NK-92 treated with Interleukin-12 subunit alpha and Interleukin-12 subunit beta, amount 100 ng/mL, for 24 hours (cell line): ENCODE measurements around the gene C9orf152.

Experiments used
- DNase-seq: peaks from one replicate; lab custom pipeline; 2025; lab: John Stamatoyannopoulos, UW

The C9orf152 gene

DNA sequence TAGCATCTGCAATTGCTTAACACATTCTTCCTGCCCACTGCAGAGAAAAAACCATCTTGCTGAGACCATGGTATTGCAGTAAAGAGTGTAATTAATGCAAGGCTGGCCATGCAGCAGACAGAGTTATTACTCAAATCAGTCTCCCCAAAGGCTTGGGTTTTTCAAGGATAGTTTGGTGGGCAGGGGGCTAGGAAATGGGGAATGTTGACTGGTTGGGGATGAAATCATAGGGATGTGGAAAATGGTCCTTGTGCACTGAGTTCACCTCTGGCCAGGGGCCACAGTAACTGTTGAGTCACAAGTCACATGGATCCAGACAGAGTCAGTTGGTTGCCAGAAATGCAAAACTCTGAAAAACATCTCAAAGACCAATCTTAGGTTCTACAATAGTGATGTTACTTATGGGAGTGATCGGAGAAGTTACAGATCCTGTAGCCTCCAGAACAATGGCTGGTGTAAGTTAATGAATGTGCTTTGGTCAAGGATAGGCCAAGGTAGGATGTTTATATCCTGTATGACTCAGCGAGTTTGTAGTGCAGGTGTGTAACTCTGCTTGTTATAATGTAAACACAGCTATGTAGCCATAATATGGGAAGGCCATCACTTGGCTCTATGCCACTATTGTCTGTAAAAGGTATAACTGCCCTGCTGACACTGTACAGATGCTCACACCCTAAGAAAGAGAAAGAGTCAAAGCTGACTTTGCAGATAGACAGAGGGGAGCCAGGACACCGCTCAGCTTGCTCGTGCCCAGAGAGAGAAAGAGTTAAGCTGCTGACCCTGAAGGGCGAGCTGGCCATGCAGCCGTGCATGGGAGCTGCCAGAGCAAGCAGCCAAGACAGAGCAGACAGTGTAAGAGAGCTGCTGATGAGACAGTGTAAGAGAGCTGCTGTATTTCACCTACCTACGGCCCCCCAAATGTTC, 27.2 kb downstream of the C9orf152 start:
- no peak for DNase-seq

GRCh38 chr9:110179734-110180133, 28.2 kb downstream of the C9orf152 start:
- DNase-seq: no peak

- DNase-seq: no peak
These were observed 29.7 kb downstream of the C9orf152 start for GRCh38 chr9:110178281-110178680.

DNA sequence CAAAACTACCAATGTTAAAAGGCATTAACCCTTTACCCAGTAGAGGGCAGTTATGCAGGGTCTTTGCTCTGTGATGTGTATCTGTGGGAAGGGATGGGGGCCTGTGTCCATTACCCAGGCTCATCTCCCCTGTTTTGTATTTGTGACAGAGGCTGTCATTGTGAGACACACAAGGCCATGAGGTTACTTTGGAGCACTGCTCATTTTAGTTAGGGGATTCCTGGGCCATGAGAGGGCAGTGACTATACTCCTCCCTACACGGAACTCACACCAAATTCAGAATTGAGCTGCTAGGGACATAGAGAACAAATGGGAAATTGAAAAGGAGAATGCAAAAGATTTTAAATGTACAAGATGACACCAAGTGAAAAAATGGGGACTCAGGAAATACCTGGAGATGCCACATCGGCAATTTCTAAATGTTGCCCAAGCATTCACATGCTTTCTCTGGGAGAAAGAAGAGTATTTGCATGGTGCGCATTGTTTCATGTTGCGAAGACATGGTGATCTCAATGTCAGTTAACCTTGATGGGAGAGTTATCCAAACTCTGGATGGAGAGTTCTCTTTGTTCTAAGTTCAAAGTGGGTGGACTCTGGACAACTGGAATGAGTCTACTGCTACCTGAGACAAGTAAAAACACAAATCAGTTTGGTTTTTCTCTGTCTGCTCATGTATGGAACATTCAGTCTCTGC, 32.5 kb downstream of the C9orf152 start:
- DNase-seq: no peak

- no peak for DNase-seq
These were observed 34.7 kb downstream of the C9orf152 start for GRCh38 chr9:110173322-110173642.

DNA sequence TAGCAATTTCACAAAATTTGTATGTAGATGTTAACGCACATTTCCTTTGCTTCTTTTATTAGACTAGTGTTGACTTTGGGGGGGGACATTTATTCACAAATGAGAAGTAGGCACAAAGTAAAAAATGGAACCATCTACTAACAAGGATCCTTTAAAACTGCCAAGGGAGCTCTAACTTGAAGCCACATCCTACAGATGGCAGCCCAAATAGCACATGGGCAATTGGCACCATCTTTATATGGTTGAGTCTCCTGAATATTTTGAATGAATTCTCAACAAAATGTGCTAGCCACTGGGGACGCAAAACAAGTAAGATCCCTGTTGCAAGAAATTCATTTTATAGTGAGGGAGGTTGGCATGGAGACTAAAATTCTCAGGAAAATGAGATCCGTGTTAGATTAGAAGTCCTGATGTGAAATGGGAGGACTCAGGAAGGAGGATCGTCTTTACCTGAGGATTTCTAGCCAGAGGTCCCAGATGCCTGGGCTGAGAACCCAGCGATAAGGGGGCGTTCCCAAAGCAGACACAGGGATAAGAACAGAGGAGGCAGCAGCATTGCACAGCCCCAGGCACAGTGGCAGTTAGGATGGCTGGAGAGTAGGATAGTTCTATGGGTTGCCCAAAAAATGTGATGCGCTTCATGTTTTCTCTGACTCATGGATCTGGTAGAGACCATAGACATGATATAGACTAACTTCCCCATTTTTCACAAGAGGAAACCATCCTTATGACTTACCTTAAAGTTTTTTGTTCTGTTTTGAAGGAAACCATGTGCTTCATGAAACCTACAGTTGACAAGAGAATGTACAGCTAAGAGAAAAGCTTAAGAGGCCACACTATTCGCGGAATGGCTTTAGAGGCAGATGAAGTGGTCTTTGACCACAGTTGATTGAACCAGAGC, 37.4 kb downstream of the C9orf152 start:
- no peak for DNase-seq

- DNase-seq: no peak
These were observed 39.5 kb downstream of the C9orf152 start for GRCh38 chr9:110168486-110168885.

GRCh38 chr9:110161940-110162339, 46.0 kb downstream of the C9orf152 start:
- no peak for DNase-seq

DNA sequence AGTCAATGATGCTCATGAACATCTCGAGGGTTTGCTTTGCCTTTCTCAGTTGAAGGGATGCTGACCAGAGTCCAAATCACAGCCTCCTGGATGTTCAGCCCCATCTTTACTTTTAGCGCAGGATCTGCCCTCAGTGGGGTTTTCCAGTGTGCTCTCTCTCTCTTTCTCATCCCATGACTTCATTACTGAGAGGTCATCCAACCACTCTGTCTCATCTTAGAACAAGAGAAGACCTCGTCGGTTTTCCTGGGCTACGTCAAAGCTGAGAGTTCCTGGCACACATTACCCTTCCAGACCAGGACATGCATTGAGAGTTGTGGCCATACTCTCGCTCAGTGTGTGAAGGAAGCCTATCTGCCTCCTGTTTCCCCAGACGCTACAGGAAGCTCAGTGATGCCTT, 47.3 kb downstream of the C9orf152 start:
- no peak for DNase-seq

DNA sequence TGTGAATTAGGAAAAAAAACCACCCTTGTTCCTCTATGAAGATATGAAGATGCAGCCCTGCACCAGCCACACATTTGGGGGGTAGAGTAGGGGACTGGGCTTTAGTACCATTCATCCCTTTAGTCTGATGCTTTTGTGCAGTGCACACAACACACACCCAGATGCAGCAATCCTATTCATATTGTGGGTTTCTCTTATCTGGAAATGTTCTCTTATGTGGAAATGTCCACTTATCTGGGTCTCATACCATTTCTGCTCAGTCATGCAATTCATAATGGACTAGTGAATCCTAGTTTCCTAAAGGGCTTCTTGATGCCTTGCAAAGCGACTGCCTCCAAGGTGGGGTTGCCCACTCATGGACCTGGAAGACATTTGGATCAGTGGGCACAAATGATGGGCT, 47.8 kb downstream of the C9orf152 start:
- no peak for DNase-seq

DNA sequence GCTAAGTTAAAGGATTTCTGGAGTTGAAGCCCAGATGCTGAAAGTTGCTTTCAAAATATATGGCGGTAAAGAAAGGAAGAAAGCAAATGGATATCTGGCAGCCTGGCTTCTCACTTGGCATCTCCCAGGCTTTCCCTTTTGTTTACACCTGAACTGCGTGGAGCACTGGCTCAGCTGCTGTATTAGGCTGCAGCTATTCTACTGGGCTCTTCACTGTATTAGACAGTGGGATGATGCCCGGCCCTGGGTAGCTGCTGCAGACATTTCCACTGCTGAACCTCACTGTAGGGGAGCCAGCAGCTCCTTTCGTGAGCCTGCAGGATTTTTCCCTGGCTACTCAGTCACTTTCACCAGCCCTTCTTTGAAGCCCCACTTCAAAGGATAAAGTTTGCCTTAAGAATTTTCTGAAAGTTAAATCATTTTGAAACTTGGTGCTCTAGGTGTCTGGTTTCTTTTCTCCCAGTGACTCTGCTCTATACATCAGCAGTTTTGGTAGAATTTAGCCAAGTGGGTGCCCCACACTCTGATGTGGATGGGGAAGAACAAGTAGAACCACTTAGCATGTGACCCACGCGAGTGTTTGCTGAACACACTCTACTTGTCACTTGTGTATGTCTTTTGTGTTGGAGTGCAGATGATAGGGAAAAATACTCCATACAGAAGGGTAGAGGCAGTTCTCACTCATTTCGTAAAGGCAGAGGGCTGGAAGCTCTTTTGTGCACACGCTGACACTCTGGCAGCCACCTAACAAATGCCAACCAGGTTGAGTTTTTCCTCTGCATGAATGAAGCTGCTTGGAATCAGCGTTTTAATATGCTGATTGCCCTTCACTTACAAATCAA, 49.9 kb downstream of the C9orf152 start:
- DNase-seq: no peak

DNA sequence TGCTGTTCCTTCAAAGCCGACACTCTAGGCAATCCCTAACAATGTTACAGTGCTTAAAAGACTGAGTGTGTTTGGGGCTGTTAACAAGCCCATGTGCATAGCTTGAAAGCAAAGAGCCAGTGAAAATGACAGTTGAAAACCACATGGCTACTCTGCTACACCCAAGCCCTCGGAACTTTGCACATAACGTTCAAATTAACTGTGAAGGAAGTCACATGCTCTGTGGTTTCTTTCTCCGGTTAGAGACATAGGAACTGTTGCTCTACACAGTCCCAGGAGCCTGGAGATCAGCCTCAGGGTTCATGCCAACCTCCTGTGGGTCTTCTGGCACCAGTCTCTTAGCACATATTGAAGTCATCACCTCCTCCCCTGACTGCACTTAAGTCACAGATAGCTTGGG, 51.1 kb downstream of the C9orf152 start:
- peak; percentile 31 for DNase-seq

GRCh38 chr9:110156416-110156815, 51.5 kb downstream of the C9orf152 start:
- no peak for DNase-seq

- no peak for DNase-seq
These were observed 52.2 kb downstream of the C9orf152 start for GRCh38 chr9:110155751-110156150.

DNA sequence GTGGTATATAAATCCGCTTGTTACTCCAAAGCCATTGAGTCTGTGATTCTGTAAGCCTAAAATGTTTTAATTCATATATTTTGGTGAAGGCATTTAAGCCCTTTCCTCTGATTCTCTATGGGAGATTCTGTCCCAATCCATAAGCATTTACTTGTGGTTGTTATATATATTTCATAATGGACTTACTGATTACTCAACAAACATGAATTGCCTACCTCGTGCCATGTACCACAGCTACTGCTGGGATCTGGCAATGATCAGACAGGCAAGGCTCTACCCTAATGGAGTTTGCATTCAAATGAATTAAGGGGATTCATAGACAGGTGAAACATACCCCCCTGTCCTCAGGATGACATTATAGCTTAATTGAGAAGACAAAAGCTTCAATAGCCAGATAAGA, 54.5 kb downstream of the C9orf152 start:
- DNase-seq: no peak

DNA sequence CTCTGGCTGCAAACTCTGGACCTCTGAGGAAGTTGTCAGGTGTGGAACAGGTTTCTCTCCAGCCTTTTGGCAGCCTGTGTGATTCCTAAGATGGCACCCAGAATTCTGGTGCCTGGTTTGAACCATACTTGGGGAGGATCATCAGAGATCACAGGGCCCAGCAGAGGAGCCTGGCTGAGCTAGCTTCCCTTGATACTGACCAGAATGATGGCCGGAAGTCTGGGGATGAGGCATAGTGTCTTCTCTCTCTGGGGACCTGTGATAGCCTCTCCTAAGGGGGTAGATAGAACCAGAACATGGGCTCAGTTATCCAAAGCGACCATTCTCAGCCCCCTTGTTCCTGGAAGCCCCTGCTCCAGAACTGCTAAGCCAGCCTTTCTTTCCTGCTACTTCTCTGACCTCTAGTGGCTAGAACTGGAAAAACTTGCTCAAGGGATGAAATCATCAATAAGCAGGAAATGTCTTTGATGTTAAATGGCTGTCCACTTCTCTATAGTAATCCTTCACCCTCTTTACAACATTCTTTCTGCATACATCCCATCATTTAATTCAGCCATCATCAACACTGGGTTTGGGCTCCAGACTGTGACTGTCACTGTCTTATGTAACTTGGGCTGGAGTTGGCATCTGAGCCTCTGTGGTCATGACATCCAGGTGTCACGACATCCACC, 55.1 kb downstream of the C9orf152 start:
- no peak for DNase-seq
